ENCODE data around the gene ZNF280B. TPM values are rescaled to one million over a fixed set of nuclear protein-coding genes. Genes with fewer than 3 reads are reported as not detected.

ZNF280B gene
- total RNA-seq, 1 donor: 1.1 TPM

DNA sequence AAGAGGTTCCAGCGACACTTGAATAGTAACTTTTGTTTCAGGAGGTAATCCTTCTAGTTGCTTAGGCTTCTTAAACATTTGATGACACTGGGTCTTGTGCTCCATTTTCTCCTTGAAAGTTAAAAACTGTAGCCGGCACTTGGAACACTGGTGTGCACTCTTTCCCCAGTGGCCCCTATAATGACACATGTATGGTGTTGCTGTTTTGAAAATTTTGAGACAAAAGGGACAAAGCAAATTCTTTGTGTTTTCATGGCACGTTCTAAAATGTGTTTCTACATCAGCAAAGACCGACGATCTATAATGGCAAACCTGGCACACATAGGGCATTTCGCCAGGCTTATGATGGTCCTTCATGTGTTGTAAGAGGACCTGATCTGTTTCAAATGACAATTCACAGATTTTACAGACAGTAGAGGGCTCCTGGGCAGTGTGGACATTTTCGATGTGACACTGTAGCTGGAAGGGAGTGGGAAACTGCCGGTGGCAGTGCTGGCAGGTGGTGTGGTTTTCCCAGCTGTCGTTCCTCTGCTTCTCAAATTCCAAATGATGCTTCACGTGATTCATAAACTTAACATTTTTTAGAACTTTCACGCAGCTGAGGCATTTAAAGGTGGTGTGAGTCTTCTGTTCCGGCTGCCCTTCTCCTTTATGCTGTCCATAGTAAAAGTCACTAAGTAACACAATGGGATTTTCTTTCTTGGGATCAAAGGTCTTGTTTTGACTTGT, 20.5 kb downstream of the ZNF280B start:
- Histone ChIP-seq H3K4me3 (ENCODE audit: insufficient read depth, low read length) (no peak overlapping the region), H4K20me1 (ENCODE audit: insufficient read depth, low read length) (no peaks in the 10 kb centered on the region), H3K36me3 (ENCODE audit: insufficient read depth, low read length) (peaks cover 3% of the 10 kb centered on the region), H3K4me1 (ENCODE audit: insufficient read depth, low read length) (no peaks in the 10 kb centered on the region), H3K9me3 (ENCODE audit: low read depth, low read length) (no peaks in the 10 kb centered on the region), H3K4me2 (ENCODE audit: insufficient read depth, low read length) (no peak overlapping the region), H3K27ac (ENCODE audit: low read depth, low read length) (no peak overlapping the region), H3K27me3 (ENCODE audit: insufficient read depth, low read length) (no peaks in the 10 kb centered on the region), H3K79me2 (ENCODE audit: insufficient read depth, low read length) (no peaks in the 10 kb centered on the region), H2AFZ (ENCODE audit: low read length) (no peak overlapping the region)
- no peak for DNase-seq (ENCODE audit: insufficient read length, low spot score, missing footprints)
- TF ChIP-seq, protein P1, sequence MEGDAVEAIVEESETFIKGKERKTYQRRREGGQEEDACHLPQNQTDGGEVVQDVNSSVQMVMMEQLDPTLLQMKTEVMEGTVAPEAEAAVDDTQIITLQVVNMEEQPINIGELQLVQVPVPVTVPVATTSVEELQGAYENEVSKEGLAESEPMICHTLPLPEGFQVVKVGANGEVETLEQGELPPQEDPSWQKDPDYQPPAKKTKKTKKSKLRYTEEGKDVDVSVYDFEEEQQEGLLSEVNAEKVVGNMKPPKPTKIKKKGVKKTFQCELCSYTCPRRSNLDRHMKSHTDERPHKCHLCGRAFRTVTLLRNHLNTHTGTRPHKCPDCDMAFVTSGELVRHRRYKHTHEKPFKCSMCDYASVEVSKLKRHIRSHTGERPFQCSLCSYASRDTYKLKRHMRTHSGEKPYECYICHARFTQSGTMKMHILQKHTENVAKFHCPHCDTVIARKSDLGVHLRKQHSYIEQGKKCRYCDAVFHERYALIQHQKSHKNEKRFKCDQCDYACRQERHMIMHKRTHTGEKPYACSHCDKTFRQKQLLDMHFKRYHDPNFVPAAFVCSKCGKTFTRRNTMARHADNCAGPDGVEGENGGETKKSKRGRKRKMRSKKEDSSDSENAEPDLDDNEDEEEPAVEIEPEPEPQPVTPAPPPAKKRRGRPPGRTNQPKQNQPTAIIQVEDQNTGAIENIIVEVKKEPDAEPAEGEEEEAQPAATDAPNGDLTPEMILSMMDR (IDR thresholded peaks at IDR 0.05; ENCODE audit: extremely low read depth, low read depth, low read length): no peak

DNA sequence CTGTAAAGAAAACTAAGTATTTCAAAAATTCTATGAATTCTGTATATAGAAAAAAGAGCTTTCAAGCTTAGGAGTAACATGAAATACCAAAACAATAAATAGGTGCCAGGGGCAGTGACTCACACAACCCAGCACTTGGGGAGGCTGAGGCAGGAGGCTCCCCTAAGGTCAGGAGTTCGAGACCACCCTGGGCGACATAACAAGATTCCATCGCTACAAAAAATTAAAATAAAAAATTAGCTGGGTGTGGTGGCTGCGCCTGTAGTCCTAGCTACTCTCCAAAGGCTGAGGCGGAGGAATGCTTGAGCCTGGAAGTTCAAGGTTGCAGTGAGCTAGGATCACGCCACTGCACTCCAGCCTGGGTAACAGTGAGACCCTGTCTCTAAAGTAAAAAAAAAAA, 21.5 kb downstream of the ZNF280B start:
- H3K79me2 ChIP-seq (ENCODE audit: insufficient read depth, low read length): no peaks in the 10 kb centered on the region
- H4K20me1 ChIP-seq (ENCODE audit: insufficient read depth, low read length): no peaks in the 10 kb centered on the region
- DNase-seq (ENCODE audit: insufficient read length, low spot score, missing footprints): no peak
- H3K27ac ChIP-seq (ENCODE audit: low read depth, low read length): no peak overlapping the region
- no peak overlapping the region for H3K4me3 ChIP-seq (ENCODE audit: insufficient read depth, low read length)
- H2AFZ ChIP-seq (ENCODE audit: low read length): no peak overlapping the region
- H3K36me3 ChIP-seq (ENCODE audit: insufficient read depth, low read length): peaks cover 3% of the 10 kb centered on the region
- H3K9me3 ChIP-seq (ENCODE audit: low read depth, low read length): no peaks in the 10 kb centered on the region
- H3K4me2 ChIP-seq (ENCODE audit: insufficient read depth, low read length): no peak overlapping the region
- TF ChIP-seq, protein P1 (IDR thresholded peaks at IDR 0.05; ENCODE audit: extremely low read depth, low read depth, low read length): no peak
- H3K27me3 ChIP-seq (ENCODE audit: insufficient read depth, low read length): no peaks in the 10 kb centered on the region
- no peaks in the 10 kb centered on the region for H3K4me1 ChIP-seq (ENCODE audit: insufficient read depth, low read length)

DNA sequence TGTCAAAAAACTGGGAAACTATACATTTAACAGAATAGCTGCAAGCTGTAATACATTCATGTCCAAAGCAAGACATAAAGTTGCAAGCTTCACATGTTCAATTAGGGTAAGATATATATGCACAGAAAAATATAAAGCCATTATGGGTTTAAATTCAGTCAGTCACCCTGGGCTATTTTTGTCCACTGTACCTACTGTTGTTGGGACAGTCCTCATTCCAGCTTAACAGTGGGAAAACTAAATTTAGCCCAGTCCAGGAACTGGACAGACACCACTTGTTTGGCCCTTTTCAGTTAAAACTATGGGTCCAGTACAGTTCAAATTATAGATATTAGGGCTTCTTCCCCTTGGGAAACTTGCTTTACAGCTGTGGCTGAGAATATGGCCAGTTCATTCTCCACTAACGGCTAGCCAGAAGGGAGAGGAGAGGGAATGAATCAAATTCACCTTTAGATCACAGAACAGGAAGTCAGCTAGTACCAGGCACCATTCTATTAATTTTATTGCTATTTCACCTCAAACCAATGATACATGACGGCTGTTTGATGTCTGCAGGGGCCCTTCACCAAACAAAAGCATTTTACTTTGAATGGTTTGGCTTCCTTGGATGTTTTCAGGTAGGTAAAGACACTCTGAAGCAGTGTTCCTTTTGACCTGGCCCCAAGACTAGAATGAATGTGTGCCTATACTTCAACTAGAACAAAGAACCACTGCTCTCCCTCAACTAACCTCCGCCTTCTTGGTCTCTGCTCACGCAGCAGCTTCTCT, 22.2 kb downstream of the ZNF280B start:
- no peak overlapping the region for H3K4me2 ChIP-seq (ENCODE audit: insufficient read depth, low read length)
- TF ChIP-seq, protein P1 (IDR thresholded peaks at IDR 0.05; ENCODE audit: extremely low read depth, low read depth, low read length): no peak
- no peaks in the 10 kb centered on the region for H3K27me3 ChIP-seq (ENCODE audit: insufficient read depth, low read length)
- H3K9me3 ChIP-seq (ENCODE audit: low read depth, low read length): no peaks in the 10 kb centered on the region
- H3K79me2 ChIP-seq (ENCODE audit: insufficient read depth, low read length): no peaks in the 10 kb centered on the region
- DNase-seq (ENCODE audit: insufficient read length, low spot score, missing footprints): no peak
- H3K4me3 ChIP-seq (ENCODE audit: insufficient read depth, low read length): no peak overlapping the region
- no peak overlapping the region for H3K27ac ChIP-seq (ENCODE audit: low read depth, low read length)
- H3K36me3 ChIP-seq (ENCODE audit: insufficient read depth, low read length): peaks cover 3% of the 10 kb centered on the region
- no peak overlapping the region for H2AFZ ChIP-seq (ENCODE audit: low read length)
- no peaks in the 10 kb centered on the region for H4K20me1 ChIP-seq (ENCODE audit: insufficient read depth, low read length)
- no peaks in the 10 kb centered on the region for H3K4me1 ChIP-seq (ENCODE audit: insufficient read depth, low read length)

DNA sequence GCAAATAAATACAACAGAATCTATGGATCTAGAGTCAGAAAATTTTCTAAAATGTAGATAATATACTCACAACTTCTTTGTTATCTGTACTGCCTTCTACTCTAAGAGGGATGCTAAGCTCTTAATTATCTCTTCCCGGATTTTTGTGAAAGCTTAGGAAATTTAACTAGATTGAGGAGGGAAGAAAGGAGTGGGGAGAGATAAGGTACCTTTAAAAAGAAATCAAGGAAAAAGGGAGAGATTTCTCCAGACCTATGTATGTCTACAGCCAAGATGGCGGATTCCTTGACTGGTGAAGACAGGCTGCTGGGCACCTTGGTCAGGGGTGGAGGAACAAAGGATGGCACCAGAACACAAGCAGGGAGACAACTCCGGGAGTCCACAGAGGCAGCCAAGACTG, 23.0 kb downstream of the ZNF280B start:
- TF ChIP-seq, protein P1 (IDR thresholded peaks at IDR 0.05; ENCODE audit: extremely low read depth, low read depth, low read length): no peak
- DNase-seq (ENCODE audit: insufficient read length, low spot score, missing footprints): no peak
- no peak overlapping the region for H3K4me2 ChIP-seq (ENCODE audit: insufficient read depth, low read length)

More for the DNA sequence above, 23.0 kb downstream of the ZNF280B start:
- Histone ChIP-seq H2AFZ (ENCODE audit: low read length) (no peak overlapping the region), H3K27me3 (ENCODE audit: insufficient read depth, low read length) (no peaks in the 10 kb centered on the region), H3K4me3 (ENCODE audit: insufficient read depth, low read length) (no peak overlapping the region), H3K79me2 (ENCODE audit: insufficient read depth, low read length) (no peaks in the 10 kb centered on the region), H3K4me1 (ENCODE audit: insufficient read depth, low read length) (no peaks in the 10 kb centered on the region), H3K9me3 (ENCODE audit: low read depth, low read length) (no peaks in the 10 kb centered on the region), H3K36me3 (ENCODE audit: insufficient read depth, low read length) (peaks cover 3% of the 10 kb centered on the region), H3K27ac (ENCODE audit: low read depth, low read length) (no peak overlapping the region), H4K20me1 (ENCODE audit: insufficient read depth, low read length) (no peaks in the 10 kb centered on the region)
